ENCODE results near the gene ARRDC5. TPM values are rescaled to one million over a fixed set of nuclear protein-coding genes. Genes with fewer than 3 reads are reported as not detected.

ARRDC5 gene
- total and polyA plus RNA-seq, 2 donors (not counting 1 experiment from before 2014, with no cell fraction given), result not detected

DNA sequence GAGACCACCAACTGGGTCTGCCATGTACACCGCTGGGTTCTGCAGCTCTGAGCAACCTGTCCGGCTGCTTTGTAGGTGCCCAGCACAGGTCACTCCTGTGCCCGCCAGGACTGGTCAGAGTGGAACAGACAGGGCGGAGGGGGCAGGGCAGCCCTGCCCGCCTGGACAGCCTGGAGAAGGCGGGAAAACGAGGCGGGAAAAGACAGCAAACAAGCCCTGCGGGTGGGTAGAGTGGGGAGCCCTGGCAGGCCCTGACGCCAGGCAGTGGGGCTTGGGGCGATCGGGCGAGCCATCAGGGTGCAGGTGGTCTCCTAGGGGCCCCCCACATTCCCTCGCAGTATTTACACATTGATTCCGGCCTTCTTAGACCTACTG lies 6.1 kb upstream of the ARRDC5 start:
- no peak for DNase-seq (ENCODE audit: low read depth in 2 of 2)
- Histone ChIP-seq H3K79me2 (ENCODE audit: control insufficient read depth, insufficient read depth, low read length) (peaks cover 27% of the 10 kb centered on the region), H3K9me3 (ENCODE audit: control insufficient read depth, insufficient read depth, low read depth, low read length) (no peaks in the 10 kb centered on the region), H4K20me1 (ENCODE audit: control insufficient read depth, extremely low read depth, insufficient read depth, low read length) (no peaks in the 10 kb centered on the region), H3K36me3 (ENCODE audit: control insufficient read depth, insufficient read depth, low read length) (peaks cover 2% of the 10 kb centered on the region), H3K9ac (ENCODE audit: insufficient read depth, low read length) (peak overlapping the region; percentile 8), H3K4me2 (ENCODE audit: extremely low read depth, insufficient read depth, low read length) (no peak overlapping the region), H3K4me3 (replicated peaks in 1 of 4; ENCODE audit: control extremely low read depth in 1 of 4, insufficient read depth in 1 of 4, low read depth in 3 of 4, low read length in 4 of 4) (no peak overlapping the region), H3K4me1 (ENCODE audit: control insufficient read depth, extremely low read depth, insufficient read depth, low read length) (peaks cover 16% of the 10 kb centered on the region), H3K27me3 (ENCODE audit: control insufficient read depth, insufficient read depth, low read length) (no peaks in the 10 kb centered on the region), H2AFZ (ENCODE audit: low read length) (no peak overlapping the region), H3K27ac (ENCODE audit: insufficient read depth, low read length) (no peak overlapping the region)
- TF ChIP-seq, protein P1, sequence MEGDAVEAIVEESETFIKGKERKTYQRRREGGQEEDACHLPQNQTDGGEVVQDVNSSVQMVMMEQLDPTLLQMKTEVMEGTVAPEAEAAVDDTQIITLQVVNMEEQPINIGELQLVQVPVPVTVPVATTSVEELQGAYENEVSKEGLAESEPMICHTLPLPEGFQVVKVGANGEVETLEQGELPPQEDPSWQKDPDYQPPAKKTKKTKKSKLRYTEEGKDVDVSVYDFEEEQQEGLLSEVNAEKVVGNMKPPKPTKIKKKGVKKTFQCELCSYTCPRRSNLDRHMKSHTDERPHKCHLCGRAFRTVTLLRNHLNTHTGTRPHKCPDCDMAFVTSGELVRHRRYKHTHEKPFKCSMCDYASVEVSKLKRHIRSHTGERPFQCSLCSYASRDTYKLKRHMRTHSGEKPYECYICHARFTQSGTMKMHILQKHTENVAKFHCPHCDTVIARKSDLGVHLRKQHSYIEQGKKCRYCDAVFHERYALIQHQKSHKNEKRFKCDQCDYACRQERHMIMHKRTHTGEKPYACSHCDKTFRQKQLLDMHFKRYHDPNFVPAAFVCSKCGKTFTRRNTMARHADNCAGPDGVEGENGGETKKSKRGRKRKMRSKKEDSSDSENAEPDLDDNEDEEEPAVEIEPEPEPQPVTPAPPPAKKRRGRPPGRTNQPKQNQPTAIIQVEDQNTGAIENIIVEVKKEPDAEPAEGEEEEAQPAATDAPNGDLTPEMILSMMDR (conservative IDR thresholded peaks at IDR 0.05 in 1 of 2, IDR thresholded peaks at IDR 0.05 in 1 of 2; ENCODE audit: low read depth in 1 of 2, low read length in 2 of 2), result no peak
- no peak for TF ChIP-seq EZH2 (IDR thresholded peaks at IDR 0.05; ENCODE audit: low read length, missing control alignments)

GRCh38 chr19:4908360-4908759 lies 5.7 kb upstream of the ARRDC5 start:
- Histone ChIP-seq H3K27ac (ENCODE audit: insufficient read depth, low read length) (no peak overlapping the region), H3K36me3 (ENCODE audit: control insufficient read depth, insufficient read depth, low read length) (peaks cover 2% of the 10 kb centered on the region), H4K20me1 (ENCODE audit: control insufficient read depth, extremely low read depth, insufficient read depth, low read length) (no peaks in the 10 kb centered on the region), H3K4me1 (ENCODE audit: control insufficient read depth, extremely low read depth, insufficient read depth, low read length) (peaks cover 16% of the 10 kb centered on the region), H3K79me2 (ENCODE audit: control insufficient read depth, insufficient read depth, low read length) (peaks cover 23% of the 10 kb centered on the region), H3K9ac (ENCODE audit: insufficient read depth, low read length) (no peak overlapping the region), H3K27me3 (ENCODE audit: control insufficient read depth, insufficient read depth, low read length) (no peaks in the 10 kb centered on the region), H3K4me3 (replicated peaks in 1 of 4; ENCODE audit: control extremely low read depth in 1 of 4, insufficient read depth in 1 of 4, low read depth in 3 of 4, low read length in 4 of 4) (no peak overlapping the region), H3K9me3 (ENCODE audit: control insufficient read depth, insufficient read depth, low read depth, low read length) (no peaks in the 10 kb centered on the region), H2AFZ (ENCODE audit: low read length) (no peak overlapping the region), H3K4me2 (ENCODE audit: extremely low read depth, insufficient read depth, low read length) (no peak overlapping the region)
- DNase-seq (ENCODE audit: low read depth in 2 of 2), result no peak
- TF ChIP-seq EZH2 (IDR thresholded peaks at IDR 0.05; ENCODE audit: low read length, missing control alignments), result no peak
- TF ChIP-seq, protein P1 (conservative IDR thresholded peaks at IDR 0.05 in 1 of 2, IDR thresholded peaks at IDR 0.05 in 1 of 2; ENCODE audit: low read depth in 1 of 2, low read length in 2 of 2), result no peak

GRCh38 chr19:4906963-4907362 lies 4.3 kb upstream of the ARRDC5 start:
- Histone ChIP-seq H3K27ac (ENCODE audit: insufficient read depth, low read length) (no peak overlapping the region), H3K4me2 (ENCODE audit: extremely low read depth, insufficient read depth, low read length) (no peak overlapping the region), H3K4me1 (ENCODE audit: control insufficient read depth, extremely low read depth, insufficient read depth, low read length) (peaks cover 10% of the 10 kb centered on the region), H3K4me3 (replicated peaks in 1 of 4; ENCODE audit: control extremely low read depth in 1 of 4, insufficient read depth in 1 of 4, low read depth in 3 of 4, low read length in 4 of 4) (no peak overlapping the region), H3K9me3 (ENCODE audit: control insufficient read depth, insufficient read depth, low read depth, low read length) (no peaks in the 10 kb centered on the region), H3K79me2 (ENCODE audit: control insufficient read depth, insufficient read depth, low read length) (peaks cover 12% of the 10 kb centered on the region), H4K20me1 (ENCODE audit: control insufficient read depth, extremely low read depth, insufficient read depth, low read length) (no peaks in the 10 kb centered on the region), H3K27me3 (ENCODE audit: control insufficient read depth, insufficient read depth, low read length) (no peaks in the 10 kb centered on the region), H3K9ac (ENCODE audit: insufficient read depth, low read length) (no peak overlapping the region), H2AFZ (ENCODE audit: low read length) (no peak overlapping the region), H3K36me3 (ENCODE audit: control insufficient read depth, insufficient read depth, low read length) (no peaks in the 10 kb centered on the region)
- TF ChIP-seq, protein P1 (conservative IDR thresholded peaks at IDR 0.05 in 1 of 2, IDR thresholded peaks at IDR 0.05 in 1 of 2; ENCODE audit: low read depth in 1 of 2, low read length in 2 of 2), result no peak
- no peak for TF ChIP-seq EZH2 (IDR thresholded peaks at IDR 0.05; ENCODE audit: low read length, missing control alignments)
- no peak for DNase-seq (ENCODE audit: low read depth in 2 of 2)
